DMS79 treated with DMSO at 0.1 percent for 48 hours (cell line): Measurements from ENCODE around the gene WDFY4.

ENCODE experiments used
- DNase-seq: peaks from one replicate; lab custom pipeline; 2025; lab: John Stamatoyannopoulos, UW

WDFY4 gene

DNA sequence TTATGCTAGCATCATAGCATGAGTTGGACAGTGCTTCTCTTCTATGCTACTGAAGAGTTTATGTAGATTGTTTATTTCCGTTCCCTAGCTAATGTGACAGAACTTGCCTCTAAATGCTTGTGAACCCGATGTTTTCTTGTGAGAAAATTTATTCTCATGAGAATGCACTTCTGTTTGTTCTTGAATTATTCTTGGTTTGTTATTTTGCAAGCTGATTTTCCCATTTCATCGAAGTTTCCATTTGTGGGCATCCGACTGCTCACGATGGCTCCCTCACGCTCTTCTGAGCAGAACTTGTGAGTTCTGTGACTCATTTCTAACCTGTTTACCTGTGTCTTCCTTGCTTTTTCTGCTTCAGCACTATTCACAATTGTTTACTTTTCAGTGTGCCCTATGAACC is 59.9 kb downstream of the WDFY4 start:
- DNase-seq = no peak

DNA sequence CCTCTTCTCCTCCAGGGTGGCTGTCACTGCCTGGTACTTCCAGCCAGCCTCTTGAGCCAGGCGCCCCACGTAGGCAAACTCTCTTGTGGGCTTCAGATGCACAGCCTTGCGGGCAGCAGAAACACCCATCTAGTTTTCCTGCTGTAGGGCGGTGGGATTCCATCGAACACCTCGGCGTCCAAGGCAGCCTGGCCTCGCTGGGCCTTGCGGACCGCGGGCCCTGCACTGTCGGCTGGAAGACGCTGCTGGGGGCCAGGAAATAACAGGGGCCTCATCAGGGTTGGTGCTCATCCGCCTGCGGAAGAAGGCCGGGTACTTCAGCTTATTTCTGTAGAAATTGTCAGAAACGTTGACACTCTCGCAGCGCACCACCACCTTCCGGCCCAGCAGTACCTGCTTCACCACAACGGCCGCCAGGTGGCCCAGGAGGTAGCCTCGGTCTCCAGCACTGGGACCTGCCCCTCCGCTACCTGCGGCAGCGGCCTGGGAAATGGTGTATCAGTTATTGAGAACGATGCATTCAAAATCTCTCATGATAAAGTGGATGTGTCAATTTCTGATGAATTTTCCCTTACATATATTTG is 61.1 kb downstream of the WDFY4 start:
- DNase-seq = no peak

DNA sequence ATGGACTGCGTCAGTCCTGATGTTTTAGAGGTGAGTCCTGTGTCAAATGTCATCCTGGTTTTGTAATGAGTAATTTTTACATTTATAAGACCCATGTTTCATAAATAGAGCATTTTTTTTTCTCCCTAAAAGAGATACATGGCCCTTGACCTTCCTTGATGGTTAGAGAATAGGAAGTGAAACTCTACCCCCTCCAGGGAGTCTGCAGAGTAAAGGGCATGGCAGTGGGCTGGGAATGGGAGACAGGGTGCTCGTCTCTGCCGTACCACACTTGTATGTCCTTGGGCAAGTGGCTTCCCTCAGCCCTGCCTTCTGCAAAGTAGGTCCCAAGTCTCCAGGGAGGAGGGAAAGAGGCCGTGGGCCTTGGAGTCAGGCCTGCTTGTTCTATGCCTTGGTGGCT is 63.9 kb downstream of the WDFY4 start:
- DNase-seq = no peak

DNA sequence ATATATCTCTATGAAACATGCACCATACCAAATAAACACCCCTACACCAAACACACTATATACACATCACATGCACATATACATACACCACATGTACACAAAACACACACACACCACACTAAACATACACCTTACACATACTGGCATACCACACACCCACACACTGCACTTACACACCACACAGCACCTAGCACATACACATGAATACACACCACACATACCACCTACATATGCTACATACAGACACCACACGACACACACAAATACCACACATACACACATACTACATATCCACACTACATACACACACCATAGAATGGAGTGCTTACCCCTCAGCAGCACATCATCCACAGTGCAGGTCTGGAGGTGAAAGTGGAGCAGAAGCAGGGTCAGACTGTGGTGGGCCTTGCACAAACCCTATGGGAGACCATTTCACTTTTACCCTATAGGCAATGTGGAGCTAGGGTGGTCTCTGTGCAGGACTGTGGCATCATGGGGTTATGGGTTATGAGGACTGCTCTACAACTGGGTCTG is 64.6 kb downstream of the WDFY4 start:
- no peak for DNase-seq

DNA sequence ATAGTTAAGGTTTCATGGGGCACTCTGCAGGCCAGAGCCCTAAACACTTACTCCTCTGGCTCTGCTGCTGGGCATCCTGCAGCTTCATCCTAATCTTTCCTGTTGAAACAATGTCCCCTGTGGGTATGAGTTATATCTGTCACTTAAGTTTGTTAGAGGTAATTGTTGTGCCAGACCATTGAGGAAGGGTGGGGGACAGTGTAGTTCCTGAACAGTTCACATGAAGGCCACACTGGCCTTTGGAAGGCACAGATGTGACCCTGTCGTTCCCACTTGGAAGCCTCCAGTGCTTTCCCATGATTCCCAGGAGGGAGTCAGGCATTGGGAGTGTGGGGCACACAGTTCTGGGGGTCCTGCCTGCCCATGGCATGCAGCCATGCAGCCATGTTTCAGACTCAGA is 65.3 kb downstream of the WDFY4 start:
- DNase-seq = no peak

DNA sequence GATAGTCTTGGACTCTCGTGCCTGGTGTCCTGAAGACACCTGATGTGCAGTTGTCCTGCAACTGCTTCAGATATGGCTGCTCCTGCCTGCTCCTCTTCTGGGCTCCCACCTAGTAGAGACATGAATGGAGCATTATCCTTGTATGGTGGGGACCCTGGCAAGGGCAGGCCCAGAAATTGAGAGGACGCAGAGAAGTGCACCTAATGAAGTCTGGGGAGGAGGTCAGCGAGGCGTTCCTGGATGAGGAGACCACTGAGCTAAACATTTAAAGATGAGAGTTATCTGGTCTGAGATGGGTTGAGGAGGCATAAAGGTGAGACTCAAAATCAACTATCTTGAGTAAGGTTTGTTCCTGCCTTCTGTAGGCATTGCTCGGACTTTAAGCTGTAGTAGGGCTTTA is 66.3 kb downstream of the WDFY4 start:
- no peak for DNase-seq

- no peak for DNase-seq
Measured at GRCh38 chr10:48751730-48752129, 67.1 kb downstream of the WDFY4 start.

DNA sequence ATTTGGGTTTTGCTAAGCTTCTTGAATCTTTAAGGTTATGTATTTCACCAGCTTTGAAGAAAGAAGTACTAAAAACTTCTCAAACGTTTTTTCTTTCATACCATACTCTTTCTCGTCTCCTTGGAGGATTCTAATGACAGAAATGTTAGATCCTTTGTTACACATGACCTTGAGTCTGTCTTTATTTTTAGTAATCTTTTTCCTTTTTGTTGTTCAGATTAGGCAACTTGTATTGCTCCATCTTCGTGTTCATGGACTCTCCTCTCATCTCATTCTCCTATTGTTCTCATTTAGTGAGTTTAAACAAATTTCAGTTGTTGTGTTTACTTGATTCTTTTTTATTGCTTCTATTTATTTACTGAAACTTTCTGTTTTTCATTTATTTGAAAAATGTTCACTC is 73.7 kb downstream of the WDFY4 start:
- DNase-seq = no peak

GRCh38 chr10:48759113-48759901 is 74.6 kb downstream of the WDFY4 start:
- DNase-seq = no peak

- DNase-seq = no peak
Measured at GRCh38 chr10:48760983-48761382, 76.3 kb downstream of the WDFY4 start.

GRCh38 chr10:48762064-48763042 is 77.7 kb downstream of the WDFY4 start:
- no peak for DNase-seq

- no peak for DNase-seq
Measured at GRCh38 chr10:48763403-48763965, 78.8 kb downstream of the WDFY4 start.

- no peak for DNase-seq
Measured at GRCh38 chr10:48764486-48764885, 79.8 kb downstream of the WDFY4 start.

GRCh38 chr10:48765039-48765438 is 80.4 kb downstream of the WDFY4 start:
- DNase-seq = no peak

GRCh38 chr10:48765527-48765926 is 80.9 kb downstream of the WDFY4 start:
- DNase-seq = no peak

DNA sequence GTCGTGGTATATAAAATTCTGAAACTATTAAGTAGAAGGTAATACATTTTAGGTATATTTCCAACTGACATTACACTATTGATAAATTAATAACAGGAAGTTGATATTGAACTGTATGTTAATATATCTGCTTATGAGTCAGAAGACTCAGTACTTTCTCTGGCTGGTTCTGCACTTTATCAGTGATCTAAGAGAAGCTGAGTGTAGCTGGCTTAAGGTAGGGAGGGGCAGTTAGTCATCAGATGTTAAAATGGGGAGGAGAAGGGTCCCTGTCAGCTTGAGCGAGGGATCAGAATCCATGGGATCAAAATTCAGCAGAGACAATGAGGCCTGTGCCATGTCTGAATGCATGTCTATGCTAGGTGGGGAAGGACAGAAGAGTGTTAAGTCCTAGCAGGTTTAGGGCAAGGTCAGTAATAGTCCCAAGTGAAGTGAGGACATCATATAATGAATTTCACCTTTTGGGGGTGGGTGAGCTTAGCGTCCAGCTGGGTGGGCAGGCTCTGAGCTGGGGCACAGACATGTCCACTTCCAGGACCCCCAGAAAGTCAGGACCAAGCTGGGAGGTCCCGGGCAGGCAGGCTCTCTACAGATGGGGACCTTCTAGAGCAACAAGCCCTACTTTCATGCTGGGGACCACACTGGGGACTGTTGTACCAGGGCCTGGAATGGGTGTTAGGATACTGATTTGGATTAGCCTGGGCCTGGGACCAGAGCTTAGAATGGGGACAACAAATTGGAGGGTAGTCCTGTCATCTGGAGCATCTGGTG is 82.9 kb downstream of the WDFY4 start:
- no peak for DNase-seq

DNA sequence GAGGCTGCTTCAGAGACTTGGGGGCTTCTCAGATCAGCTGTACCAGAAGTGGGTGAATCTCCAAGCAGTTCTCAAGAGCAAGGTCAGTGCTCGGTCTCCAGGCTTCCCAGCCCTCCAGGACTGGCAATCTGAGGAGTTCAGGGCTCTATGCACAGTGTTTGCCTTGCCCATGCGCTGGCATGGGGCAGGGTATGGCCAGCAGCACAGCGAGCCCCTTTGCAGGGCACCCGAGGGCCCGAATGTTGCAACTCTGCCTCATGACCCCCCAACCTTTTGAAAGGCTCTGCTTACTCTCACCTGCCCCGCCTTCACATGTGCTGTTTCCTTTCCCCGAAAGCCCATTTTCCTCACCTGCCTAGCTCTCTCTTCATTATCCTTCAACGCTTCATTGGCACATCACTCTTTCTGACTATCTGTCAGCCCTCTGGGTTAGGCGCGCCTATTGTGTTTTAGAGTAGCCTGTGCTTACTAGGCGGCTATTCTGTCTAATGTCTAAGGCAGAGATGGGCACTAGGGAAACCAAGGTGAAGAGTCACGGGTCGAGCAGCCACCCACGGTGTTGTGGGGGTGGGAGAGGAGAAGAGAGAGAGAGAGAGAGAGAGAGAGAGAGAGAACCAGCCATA is 83.6 kb downstream of the WDFY4 start:
- no peak for DNase-seq

GRCh38 chr10:48768926-48769325 is 84.3 kb downstream of the WDFY4 start:
- no peak for DNase-seq

DNA sequence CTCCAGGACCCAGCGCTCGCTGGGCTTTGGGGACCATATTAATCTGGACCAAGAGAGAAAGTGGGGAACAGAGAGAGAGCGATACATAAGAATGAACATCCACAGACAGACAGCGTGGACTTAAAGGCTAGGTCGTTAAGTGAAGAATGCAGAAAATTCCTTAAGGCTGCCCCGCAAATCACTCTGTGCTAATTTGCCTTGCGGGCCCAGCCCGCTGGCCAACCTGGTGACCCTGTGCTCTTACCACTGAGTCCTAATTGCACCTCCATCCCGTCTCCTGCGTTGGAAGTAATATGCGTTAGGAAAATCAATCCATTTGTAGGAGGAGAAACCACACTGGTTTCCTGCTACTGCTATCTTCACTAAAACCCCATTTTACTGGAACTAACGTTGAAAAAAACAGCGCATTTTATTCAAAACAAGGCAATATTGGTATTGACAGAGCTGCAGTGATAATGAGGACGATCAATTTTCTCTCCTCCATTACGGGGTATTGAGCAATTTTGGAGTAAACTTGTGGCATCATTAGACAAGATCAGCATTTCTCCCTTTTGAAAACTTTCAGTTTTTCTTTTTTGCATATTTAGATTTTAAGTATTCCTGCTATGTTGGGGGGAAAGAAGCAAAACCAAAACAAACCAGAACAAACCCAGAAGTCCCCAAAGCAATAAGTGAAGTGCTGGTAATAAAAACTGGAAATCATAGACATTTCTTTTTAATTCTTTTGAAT is 85.2 kb downstream of the WDFY4 start:
- no peak for DNase-seq

- no peak for DNase-seq
Measured at GRCh38 chr10:48770561-48771089, 86.0 kb downstream of the WDFY4 start.
